GM19468 (cell line): ENCODE data around the gene NUDT13.

Source experiments
- ATAC-seq: cut with Tn5 transposase; IDR thresholded peaks from one replicate; pipeline ENCODE4 v1.9.1; 2021; ENCODE audit warnings: mild to moderate bottlenecking, moderate library complexity, moderate number of reproducible peaks; ENCODE audit not compliant: unreplicated experiment; ENCODE audit errors: extremely low read depth

Gene NUDT13

GRCh38 chr10:73159038-73159648 is 48.9 kb downstream of the NUDT13 start:
- no peak for ATAC-seq

DNA sequence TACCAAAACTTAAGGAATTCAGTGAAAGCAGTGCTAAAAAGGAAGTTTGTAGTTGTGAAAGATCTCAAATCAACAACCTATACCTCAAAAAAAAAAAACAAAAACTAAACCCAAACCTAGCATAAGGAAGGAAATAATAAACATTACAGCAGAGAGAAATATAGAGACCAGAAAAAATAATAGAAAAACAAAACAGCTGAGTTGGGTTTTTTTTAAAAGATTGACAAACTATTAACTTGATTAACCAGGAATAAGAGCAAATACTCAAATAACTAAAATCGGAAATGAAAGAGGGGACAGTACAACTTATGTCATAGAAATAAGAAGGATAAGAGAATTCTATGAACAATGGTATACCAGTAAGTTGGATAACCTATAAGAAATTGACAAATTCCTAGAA is 50.8 kb downstream of the NUDT13 start:
- ATAC-seq, result no peak

DNA sequence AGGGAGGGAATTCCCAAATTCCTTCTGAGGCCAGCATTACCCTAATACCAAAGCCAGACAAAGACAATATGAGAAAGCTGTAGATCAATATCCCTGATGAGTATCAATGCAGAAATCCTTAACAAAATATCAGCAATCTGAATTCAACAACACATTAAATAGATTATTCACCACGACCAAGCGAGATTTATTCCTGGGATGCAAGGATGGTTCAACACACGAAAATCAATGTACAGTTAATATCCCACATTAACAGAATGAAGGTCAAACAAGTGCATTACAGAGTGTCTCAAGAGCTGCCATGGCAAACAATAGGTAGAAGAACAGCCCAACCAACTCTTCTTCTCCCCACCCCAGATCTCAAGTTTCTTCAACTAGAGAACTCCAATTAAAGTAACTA is 51.4 kb downstream of the NUDT13 start:
- no peak for ATAC-seq

- no peak for ATAC-seq
Observed at GRCh38 chr10:73163096-73163495, 52.8 kb downstream of the NUDT13 start.

DNA sequence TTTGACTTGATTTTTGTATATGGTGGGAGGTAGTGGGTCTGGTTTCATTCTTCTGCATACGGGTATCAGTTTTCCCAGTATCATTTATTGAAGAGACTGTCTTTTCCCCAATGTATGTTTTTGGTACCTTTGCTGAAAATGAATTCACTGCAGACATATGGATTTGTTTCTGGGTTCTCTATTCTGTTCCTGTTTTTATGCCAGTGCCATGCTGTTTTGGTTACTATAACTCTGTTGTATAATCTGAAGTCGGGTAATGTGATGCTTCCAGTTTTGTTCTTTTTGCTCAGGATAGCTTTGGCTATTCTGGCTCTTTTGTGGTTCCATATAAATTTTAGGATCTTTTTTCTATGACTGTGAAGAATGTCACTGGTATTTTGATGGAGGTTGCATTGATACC is 56.7 kb downstream of the NUDT13 start:
- no peak for ATAC-seq

DNA sequence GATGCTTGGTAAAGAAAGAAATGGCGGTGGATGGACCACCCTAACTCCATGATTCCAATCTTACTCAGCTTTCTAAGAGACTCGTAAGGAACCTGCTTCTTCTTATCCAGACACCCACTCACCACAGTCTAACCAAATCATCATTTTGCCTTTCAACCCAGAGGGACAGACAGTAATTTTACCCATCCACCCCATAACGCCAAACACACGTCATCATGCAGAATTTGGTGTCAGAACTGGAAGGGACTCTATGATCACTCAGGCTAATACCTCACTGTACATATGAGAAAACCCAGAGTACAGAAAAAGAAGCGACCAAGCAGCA is 57.2 kb downstream of the NUDT13 start:
- no peak for ATAC-seq

- ATAC-seq, result no peak
Observed at GRCh38 chr10:73167783-73168464, 57.7 kb downstream of the NUDT13 start, which contains the start of the genes ECD and FAM149B1. TSS of gene ECD (minus strand) at chr10:73168008. CDS start at chr10:73163937, 4,071 bp downstream. TSS of gene FAM149B1 (plus strand) at chr10:73168119. CDS start at chr10:73168340, 221 bp downstream.

DNA sequence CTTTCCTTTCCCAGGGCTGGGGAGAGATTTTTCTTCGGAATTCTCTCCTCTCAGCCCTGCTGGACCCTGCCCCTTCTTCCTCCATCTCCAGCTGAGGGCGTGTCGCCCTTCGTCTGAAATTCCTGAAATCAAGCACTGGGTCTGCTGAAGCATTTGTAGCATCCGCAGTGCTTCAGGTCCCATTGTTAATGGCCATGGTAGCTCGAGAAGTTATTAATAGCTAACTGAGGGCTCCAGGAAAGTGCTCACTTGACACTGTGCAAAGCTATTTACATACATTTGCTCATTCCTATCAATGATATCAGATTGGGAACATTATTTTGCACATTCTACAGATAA is 58.2 kb downstream of the NUDT13 start:
- no peak for ATAC-seq

DNA sequence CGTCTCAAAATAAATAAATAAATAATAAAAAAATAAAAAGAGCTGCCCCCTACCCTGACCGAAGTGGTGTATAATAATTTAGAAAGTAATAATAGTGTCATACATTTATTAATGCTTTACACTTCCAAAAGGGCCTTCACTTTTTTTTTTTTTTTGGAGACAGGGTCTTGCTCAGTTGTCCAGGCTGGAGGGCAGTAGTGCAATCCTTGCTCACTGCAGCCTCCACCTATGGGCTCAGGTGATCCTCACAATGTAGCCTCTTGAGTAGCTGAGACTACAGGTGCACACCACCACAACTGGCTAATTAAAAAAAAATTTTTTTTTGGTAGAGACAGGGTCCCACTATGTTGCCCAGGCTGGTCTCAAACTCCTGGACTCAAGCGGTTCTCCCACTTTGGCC is 59.1 kb downstream of the NUDT13 start:
- ATAC-seq, result no peak

- ATAC-seq, result no peak
Observed at GRCh38 chr10:73172867-73173266, 62.6 kb downstream of the NUDT13 start.

DNA sequence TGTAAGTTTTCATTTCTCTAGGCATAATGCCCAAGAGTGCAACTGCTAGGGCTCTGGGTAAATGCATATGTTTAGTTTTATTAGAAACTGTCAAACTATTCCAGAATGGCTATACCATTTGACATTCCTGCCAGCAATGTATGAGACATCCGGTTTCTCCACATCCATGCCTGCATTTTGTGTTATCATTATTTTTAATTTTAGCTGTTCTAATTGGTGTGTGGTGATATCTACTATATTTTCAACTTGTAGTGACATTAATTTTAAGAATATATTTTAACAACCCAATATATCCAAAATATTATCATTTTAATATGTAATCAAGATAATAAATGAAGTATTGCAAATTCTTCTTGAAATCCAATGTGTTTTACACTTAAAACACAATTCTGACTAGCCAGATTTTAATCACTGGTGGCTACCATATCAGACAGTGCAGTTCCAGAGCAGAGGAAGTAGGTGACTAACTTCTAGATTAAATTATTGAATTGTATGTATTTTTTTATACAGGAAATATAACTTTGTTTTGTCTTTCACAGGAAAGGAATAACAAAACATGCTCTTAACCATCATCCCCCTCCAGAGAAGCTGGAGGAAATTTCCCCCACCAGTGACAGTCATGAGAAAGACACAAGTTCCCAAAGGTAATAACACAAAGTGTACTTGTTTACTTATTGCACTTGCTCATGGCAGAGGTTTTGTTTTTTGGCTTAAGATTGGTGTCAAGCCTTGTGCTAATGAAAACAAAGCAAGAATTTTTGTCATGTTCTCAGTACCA is 64.1 kb downstream of the NUDT13 start:
- ATAC-seq, result no peak
